Caco-2 (cell line): Measurements from ENCODE around the gene NSG1. TPM values are rescaled to one million over a fixed set of nuclear protein-coding genes. Genes with fewer than 3 reads are reported as not detected.

Experiments
- BruUV-seq: library from RNA; stranded (reverse); fragments of 400-500 nt; replicated peaks from 2 replicates; lab custom pipeline; 2021; lab: Mats Ljungman, UMichigan
- CTCF ChIA-PET: fragments of 300-600 bp; sonication (Branson Sonifier 250); formaldehyde crosslinking; loops from one replicate; lab custom pipeline; 2022; ENCODE audit warnings: antibody characterized with exemption; lab: Charles Lee
- POLR2A ChIA-PET: fragments of 300-600 bp; sonication (Branson Sonifier 250); formaldehyde crosslinking; loops from one replicate; lab custom pipeline; 2022; ENCODE audit warnings: antibody characterized with exemption; lab: Charles Lee
- DNase-seq, 2 experiments: peaks; one replicate each; pipeline versions ENCODE4 v3.0.0 to v3.0.0-alpha.2; 2020 to 2022
- H3K27me3 ChIP-seq: replicated peaks from 2 replicates; pipeline ENCODE4 v1.6.0; 2011; ENCODE audit warnings: low read length; ENCODE audit not compliant: control insufficient read depth, insufficient read depth
- H3K36me3 ChIP-seq: 2 replicates; pipeline ENCODE4 v1.5.1; 2011; ENCODE audit warnings: low read length; ENCODE audit not compliant: control insufficient read depth, insufficient read depth
- H3K4me1 ChIP-seq: fragments of 250-450 bp; sonication (Bioruptor Pico); 2 replicates; pipeline ENCODE4 v1.5.1; 2020; ENCODE audit warnings: mild to moderate bottlenecking
- H3K4me3 ChIP-seq: 2 replicates; pipeline ENCODE4 v1.5.1; 2011; ENCODE audit warnings: low read depth, mild to moderate bottlenecking, control low read depth, low read length
- H3K9me3 ChIP-seq: fragments of 250-450 bp; sonication (Bioruptor Pico); 2 replicates; pipeline ENCODE4 v1.5.1; 2020; ENCODE audit warnings: mild to moderate bottlenecking, moderate library complexity
- H3K27ac Mint-ChIP-seq: one replicate; pipeline ENCODE4 v1.8.0; 2022; ENCODE audit warnings: mixed read lengths; ENCODE audit not compliant: unreplicated experiment
- H3K27me3 Mint-ChIP-seq: one replicate; pipeline ENCODE4 v1.8.0; 2022; ENCODE audit warnings: mixed read lengths; ENCODE audit not compliant: insufficient read depth, unreplicated experiment
- H3K36me3 Mint-ChIP-seq: one replicate; pipeline ENCODE4 v1.8.0; 2022; ENCODE audit warnings: mild to moderate bottlenecking, mixed read lengths; ENCODE audit not compliant: insufficient read depth, unreplicated experiment
- H3K4me1 Mint-ChIP-seq: one replicate; pipeline ENCODE4 v1.8.0; 2022; ENCODE audit warnings: low read depth, mixed read lengths; ENCODE audit not compliant: unreplicated experiment
- H3K4me3 Mint-ChIP-seq: one replicate; pipeline ENCODE4 v1.8.0; 2022; ENCODE audit warnings: mild to moderate bottlenecking, moderate library complexity, mixed read lengths; ENCODE audit not compliant: unreplicated experiment
- H3K9me3 Mint-ChIP-seq: one replicate; pipeline ENCODE4 v1.8.0; 2022; ENCODE audit warnings: mixed read lengths; ENCODE audit not compliant: unreplicated experiment
- CTCF ChIP-seq, 2 experiments: fragments of 200-600 bp in 1 of 2; IDR thresholded peaks; 1 replicate in 1 of 2; 2 replicates in 1 of 2; pipeline versions ENCODE4 v1.5.1 to v1.8.0; 2011 to 2022; ENCODE audit warnings: antibody characterized with exemption in 1 of 2, control low read depth in 1 of 2, inconsistent platforms in 1 of 2, low read depth in 1 of 2, low read length in 1 of 2, mild to moderate bottlenecking in 1 of 2, moderate library complexity in 1 of 2; ENCODE audit not compliant: insufficient read depth in 1 of 2, severe bottlenecking in 1 of 2, unreplicated experiment in 1 of 2
- intact Hi-C: fragments of 100-400 bp; cut with micrococcal nuclease; formaldehyde crosslinking; loops from one replicate; pipeline ENCODE4 v1.10.0; 2022; ENCODE audit not compliant: unreplicated experiment
- total RNA-seq: library from RNA; stranded (reverse); gene quantifications from 2 replicates; pipeline ENCODE4 v1.2.3, GENCODE V29; 2022

NSG1 gene
- total RNA-seq, 1 experiment from 2014 or later: 7.2 TPM

GRCh38 chr4:4377732-4378460 is 9.0 kb upstream of the NSG1 start:
- Mint-ChIP-seq H3K4me3 (no peak overlapping the region), H3K27me3 (peaks cover 25% of the 10 kb centered on the region), H3K9me3 (peaks cover 10% of the 10 kb centered on the region), H3K4me1 (no peaks in the 10 kb centered on the region), H3K27ac (no peak overlapping the region), H3K36me3 (no peaks in the 10 kb centered on the region)
- POLR2A ChIA-PET: no interaction called here
- Histone ChIP-seq H3K9me3 (no peaks in the 10 kb centered on the region), H3K4me3 (no peak overlapping the region), H3K36me3 (no peaks in the 10 kb centered on the region), H3K4me1 (no peaks in the 10 kb centered on the region), H3K27me3 (no peaks in the 10 kb centered on the region; the same call in none of the 2 replicates)
- CTCF ChIA-PET: no interaction called here
- DNase-seq: no peak
- TF ChIP-seq CTCF (IDR thresholded peaks at IDR 0.05; ENCODE audit: insufficient read depth in 1 of 2, low read depth in 1 of 2, low read length in 1 of 2, severe bottlenecking in 1 of 2, unreplicated experiment in 1 of 2): no peak
- intact Hi-C loops: no loop called here
- no TSS peak for BruUV-seq

- Histone ChIP-seq H3K9me3 (no peaks in the 10 kb centered on the region), H3K27me3 (no peaks in the 10 kb centered on the region; the same call in none of the 2 replicates), H3K4me1 (no peaks in the 10 kb centered on the region), H3K4me3 (no peak overlapping the region), H3K36me3 (no peaks in the 10 kb centered on the region)
- intact Hi-C loops: loop anchor here (1.0 kb wide), 1 partner anchor 51 kb away; no protein-coding TSS in a partner anchor
- Mint-ChIP-seq H3K27ac (no peak overlapping the region), H3K27me3 (peaks cover 32% of the 10 kb centered on the region), H3K36me3 (no peaks in the 10 kb centered on the region), H3K9me3 (peaks cover 6% of the 10 kb centered on the region), H3K4me3 (no peak overlapping the region), H3K4me1 (no peaks in the 10 kb centered on the region)
- TF ChIP-seq CTCF (IDR thresholded peaks at IDR 0.05; ENCODE audit: insufficient read depth in 1 of 2, low read depth in 1 of 2, low read length in 1 of 2, severe bottlenecking in 1 of 2, unreplicated experiment in 1 of 2): peak in 1 of 2 experiments; percentile 5
- ChIA-PET POLR2A (no interaction called here), CTCF (no interaction called here)
- BruUV-seq: no TSS peak
- no peak for DNase-seq
Measured at GRCh38 chr4:4379540-4380087, 7.3 kb upstream of the NSG1 start.

- intact Hi-C loops: no loop called here
- Mint-ChIP-seq H3K27me3 (peaks cover 33% of the 10 kb centered on the region), H3K36me3 (no peaks in the 10 kb centered on the region), H3K9me3 (no peaks in the 10 kb centered on the region), H3K4me3 (no peak overlapping the region), H3K4me1 (no peaks in the 10 kb centered on the region), H3K27ac (no peak overlapping the region)
- no peaks in the 10 kb centered on the region; the same call in none of the 2 replicates for H3K27me3 ChIP-seq
- H3K36me3 ChIP-seq: no peaks in the 10 kb centered on the region
- no peak overlapping the region for H3K4me3 ChIP-seq
- H3K4me1 ChIP-seq: peaks cover 13% of the 10 kb centered on the region; the same call in 1 of the 2 replicates
- CTCF ChIA-PET: no interaction called here
- BruUV-seq: no TSS peak
- no peak for DNase-seq
- POLR2A ChIA-PET: no interaction called here
- no peak for TF ChIP-seq CTCF (IDR thresholded peaks at IDR 0.05; ENCODE audit: insufficient read depth in 1 of 2, low read depth in 1 of 2, low read length in 1 of 2, severe bottlenecking in 1 of 2, unreplicated experiment in 1 of 2)
- H3K9me3 ChIP-seq: no peaks in the 10 kb centered on the region
Measured at GRCh38 chr4:4383085-4383484, 3.8 kb upstream of the NSG1 start.
